Psoas muscle (tissue), 8 donors: ENCODE results near the gene ANKH. TPM values are rescaled to one million over a fixed set of nuclear protein-coding genes. Genes with fewer than 3 reads are reported as not detected.

Experiments
- ATAC-seq, 4 donors: fragments of 200-7000 bp; cut with Tn5 transposase; one replicate each; pipeline ENCODE4 v1.9.1; 2020; ENCODE audit warnings: moderate library complexity in 3 of 4, mild to moderate bottlenecking in 2 of 4
- DNase-seq, 2 donors: peaks; one replicate each; pipeline ENCODE4 v3.0.0-alpha.2; 2020
- H3K27ac ChIP-seq: fragments of 200-600 bp; one replicate; pipeline ENCODE4 v1.8.0; 2022
- H3K27me3 ChIP-seq, 3 donors: fragments of 200-600 bp in 1 of 3; one replicate each; pipeline versions ENCODE4 v1.6.1 to v1.8.0; 2013 to 2022; ENCODE audit warnings: low read length in 2 of 3, mild to moderate bottlenecking in 2 of 3, moderate library complexity in 1 of 3; ENCODE audit not compliant: insufficient read depth in 3 of 3
- H3K36me3 ChIP-seq, 2 donors: fragments of 200-600 bp in 1 of 2; one replicate each; pipeline versions ENCODE4 v1.6.1 to v1.8.0; 2013 to 2022; ENCODE audit warnings: low read depth in 1 of 2, mild to moderate bottlenecking in 1 of 2, moderate library complexity in 1 of 2; ENCODE audit not compliant: insufficient read depth in 1 of 2
- H3K4me1 ChIP-seq: fragments of 200-600 bp; one replicate; pipeline ENCODE4 v1.8.0; 2022
- H3K4me3 ChIP-seq: fragments of 200-600 bp; one replicate; pipeline ENCODE4 v1.8.0; 2022; ENCODE audit warnings: mild to moderate bottlenecking
- H3K9me3 ChIP-seq: fragments of 200-600 bp; one replicate; pipeline ENCODE4 v1.8.0; 2022
- WGBS, 3 donors: extraction: QIAGEN DNeasy Blood & Tissue Kit; methylation state at CpG; one replicate each; pipeline versions ENCODE4 v1.1.6 to v1.1.7; 2013; 5-methylcytosine and 5-hydroxymethylcytosine counted together
- intact Hi-C, 2 donors: fragments of 100-400 bp; cut with DNase I; formaldehyde crosslinking; loops; one replicate each; pipeline versions ENCODE4 v1.11.0 to v1.14.2; 2022
- polyA plus RNA-seq, 3 donors: library from polyadenylated mRNA; stranded (reverse); fragments of 200-250 nt; gene quantifications; one replicate each; pipeline ENCODE4 v1.2.3, GENCODE V29; 2013
- total RNA-seq, 4 donors: library from RNA; stranded (reverse); fragmentation: NEBNext Ultra II Directional in 2 of 4; extraction: Animal tissue kit (Norgen Biotek cat#: 25700) in 2 of 4; gene quantifications; one replicate each; pipeline versions ENCODE4 v1.2.1 to v1.2.4, GENCODE V29; 2021 to 2023
- TF ChIP-seq, protein P1 (sequence below): fragments of 200-600 bp; IDR thresholded peaks from one replicate; pipeline ENCODE4 v1.8.0; 2022; ENCODE audit warnings: antibody characterized with exemption
- donor health status: healthy with polysubstance abuse.
- donor health status: DM: no; HTN: no; CAD: no; lungs with moderate emphysema.
- donor health status: Bipolar disorder and iron deficiency.
- donor health status: healthy.
- donor health status: DM: yes; HTN: yes; CAD: no.
- donor health status: DM: no; HTN: no; CAD: no.
- donor health status: DM: no; HTN: no; CAD: no.
- donor health status: DM: yes; HTN: yes; CAD: no.

ANKH gene
- total and polyA plus RNA-seq, 7 donors: 24.0 to 92.8 (median 63.0) TPM

DNA sequence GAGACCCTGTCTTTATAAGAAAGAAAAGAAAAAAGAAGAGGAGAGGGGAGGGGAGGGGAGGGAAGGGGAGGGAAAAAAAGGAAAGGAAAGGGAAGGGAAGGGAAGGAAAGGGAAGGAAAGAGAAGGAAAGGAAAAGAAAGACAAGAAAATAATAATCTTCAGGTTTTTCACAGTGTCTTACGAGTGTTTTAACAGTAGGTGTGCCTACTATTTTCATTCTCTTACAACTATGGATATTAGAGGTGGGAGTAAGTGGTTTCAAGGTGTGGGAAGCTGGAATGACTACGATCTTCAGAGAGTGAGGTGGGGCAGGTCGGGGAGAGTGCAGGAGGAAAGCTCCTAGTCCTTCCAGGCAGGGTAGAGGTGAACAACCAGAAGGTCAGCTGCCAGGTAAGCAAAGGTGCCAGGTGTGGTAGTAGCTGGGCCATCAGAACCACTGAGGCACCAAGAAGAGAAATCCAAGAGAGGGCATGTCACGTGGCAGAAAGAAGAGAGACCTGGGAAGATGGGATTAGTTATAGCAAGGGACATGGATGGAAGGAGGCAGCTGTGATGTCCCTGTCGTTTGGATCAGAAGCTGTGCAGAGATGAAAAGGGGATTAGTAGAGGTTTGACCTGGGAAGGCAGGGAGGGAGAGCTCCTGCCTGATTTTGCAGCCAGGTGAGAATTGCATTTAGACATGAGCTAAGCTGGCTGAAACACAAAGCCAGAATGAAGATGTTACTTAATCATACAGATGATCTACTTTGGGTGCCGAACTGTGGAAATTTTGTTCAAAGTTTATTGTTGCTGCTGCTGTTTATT, 111.6 kb downstream of the ANKH start:
- peaks cover 59% of the 10 kb centered on the region for H3K4me1 ChIP-seq
- peaks cover 0 to 4% of the 10 kb centered on the region in 2 donors for H3K36me3 ChIP-seq
- WGBS, 3 donors: 49 to 52% (median 52%) methylated on average over 6 of the region's 6 CpGs
- peak overlapping the region; percentile 82 for H3K27ac ChIP-seq
- TF ChIP-seq, protein P1, sequence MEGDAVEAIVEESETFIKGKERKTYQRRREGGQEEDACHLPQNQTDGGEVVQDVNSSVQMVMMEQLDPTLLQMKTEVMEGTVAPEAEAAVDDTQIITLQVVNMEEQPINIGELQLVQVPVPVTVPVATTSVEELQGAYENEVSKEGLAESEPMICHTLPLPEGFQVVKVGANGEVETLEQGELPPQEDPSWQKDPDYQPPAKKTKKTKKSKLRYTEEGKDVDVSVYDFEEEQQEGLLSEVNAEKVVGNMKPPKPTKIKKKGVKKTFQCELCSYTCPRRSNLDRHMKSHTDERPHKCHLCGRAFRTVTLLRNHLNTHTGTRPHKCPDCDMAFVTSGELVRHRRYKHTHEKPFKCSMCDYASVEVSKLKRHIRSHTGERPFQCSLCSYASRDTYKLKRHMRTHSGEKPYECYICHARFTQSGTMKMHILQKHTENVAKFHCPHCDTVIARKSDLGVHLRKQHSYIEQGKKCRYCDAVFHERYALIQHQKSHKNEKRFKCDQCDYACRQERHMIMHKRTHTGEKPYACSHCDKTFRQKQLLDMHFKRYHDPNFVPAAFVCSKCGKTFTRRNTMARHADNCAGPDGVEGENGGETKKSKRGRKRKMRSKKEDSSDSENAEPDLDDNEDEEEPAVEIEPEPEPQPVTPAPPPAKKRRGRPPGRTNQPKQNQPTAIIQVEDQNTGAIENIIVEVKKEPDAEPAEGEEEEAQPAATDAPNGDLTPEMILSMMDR: no peak
- DNase-seq: no peak
- peak; percentile 71 to 82 (median 77) for ATAC-seq
- H3K9me3 ChIP-seq: no peaks in the 10 kb centered on the region
- intact Hi-C loops: loop anchor here (5.0 to 10.0 kb wide), 2 partner anchors 62 to 105 kb away; no protein-coding TSS in a partner anchor
- no peaks in the 10 kb centered on the region for H3K27me3 ChIP-seq
- H3K4me3 ChIP-seq: no peak overlapping the region

DNA sequence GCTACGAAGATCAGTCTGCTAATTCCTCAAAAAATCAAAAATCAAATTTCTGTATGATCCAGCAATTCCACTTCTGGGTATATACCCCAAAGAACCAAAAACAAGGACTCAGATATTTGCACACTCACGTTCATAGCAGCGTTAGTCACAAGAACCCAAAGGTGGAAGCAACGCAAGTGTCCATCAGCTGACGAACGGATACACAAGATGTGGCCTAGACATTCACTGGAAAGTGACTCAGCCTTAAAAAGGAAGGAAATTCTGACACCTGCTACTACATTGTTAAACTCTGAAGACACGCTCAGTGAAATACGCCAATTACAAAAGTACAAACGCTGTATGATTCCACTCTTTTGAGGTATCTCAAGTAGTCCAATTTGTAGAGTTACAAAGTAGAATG, 113.7 kb downstream of the ANKH start:
- no peaks in the 10 kb centered on the region for H3K27me3 ChIP-seq
- peaks cover 0 to 4% of the 10 kb centered on the region in 2 donors for H3K36me3 ChIP-seq
- peaks cover 77% of the 10 kb centered on the region for H3K4me1 ChIP-seq
- 77 to 78% (median 77%) methylated on average over 9 of the region's 9 CpGs for WGBS, 3 donors
- H3K4me3 ChIP-seq: no peak overlapping the region
- ATAC-seq (no peak), DNase-seq (no peak)
- peak overlapping the region; percentile 82 for H3K27ac ChIP-seq
- TF ChIP-seq, protein P1: no peak
- no peaks in the 10 kb centered on the region for H3K9me3 ChIP-seq
- intact Hi-C loops: loop anchor here in 1 of 2 donors (10.0 kb wide), 1 partner anchor 107 kb away; no protein-coding TSS in a partner anchor

DNA sequence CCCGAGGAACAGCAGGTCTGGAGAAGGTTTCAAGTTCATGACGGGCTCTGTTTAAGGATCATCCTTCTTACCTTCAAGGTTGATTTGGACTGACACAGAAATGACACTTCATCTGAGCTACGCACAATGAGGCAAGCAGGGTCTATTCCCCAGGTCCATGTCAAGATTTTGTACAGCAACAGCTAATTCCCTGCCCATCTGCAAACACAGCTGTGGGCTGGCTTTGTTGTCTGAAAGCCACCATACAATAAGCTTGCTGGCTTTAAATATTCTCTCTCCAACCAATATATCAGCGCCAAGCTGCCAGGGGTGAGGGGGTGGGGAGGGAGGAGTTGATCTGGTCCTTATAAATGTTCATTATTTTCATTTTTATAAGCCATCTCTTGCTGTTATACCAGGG, 115.1 kb downstream of the ANKH start:
- ATAC-seq (no peak), DNase-seq (no peak)
- Histone ChIP-seq H3K27me3 (no peaks in the 10 kb centered on the region), H3K4me3 (no peak overlapping the region), H3K36me3 (peaks cover 0 to 4% of the 10 kb centered on the region in 2 donors), H3K27ac (peak overlapping the region; percentile 82), H3K4me1 (peaks cover 76% of the 10 kb centered on the region), H3K9me3 (no peaks in the 10 kb centered on the region)
- intact Hi-C loops: loop anchor here in 1 of 2 donors (10.0 kb wide), 1 partner anchor 108 kb away; no protein-coding TSS in a partner anchor
- WGBS, 3 donors: 66 to 86% (median 82%) methylated on average over 4 of the region's 4 CpGs
- TF ChIP-seq, protein P1: no peak

DNA sequence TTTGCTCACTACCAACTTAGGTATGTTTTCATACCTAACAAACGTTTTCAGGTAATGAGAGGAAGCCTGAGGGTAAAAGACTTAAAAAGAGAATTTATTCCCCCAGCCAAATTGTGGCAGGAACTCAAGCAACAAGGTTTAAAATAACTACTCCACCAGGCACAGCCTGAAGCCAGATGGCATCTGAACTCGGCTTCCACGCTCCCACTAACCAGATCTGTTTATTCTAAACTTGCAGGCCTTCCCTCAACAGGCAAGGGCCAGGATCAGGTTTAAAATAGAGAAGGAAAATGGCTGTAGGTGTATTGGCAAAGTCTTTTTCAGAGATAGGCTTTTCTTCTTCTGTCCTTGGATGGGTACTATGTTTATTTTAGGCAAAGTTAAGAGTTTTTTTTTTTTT, 117.6 kb downstream of the ANKH start:
- 22 to 35% (median 27%) methylated on average over 3 of the region's 3 CpGs for WGBS, 3 donors
- Histone ChIP-seq H3K27me3 (no peaks in the 10 kb centered on the region), H3K27ac (peak overlapping the region; percentile 82), H3K4me3 (no peak overlapping the region), H3K36me3 (peaks cover 0 to 17% of the 10 kb centered on the region in 2 donors), H3K9me3 (no peaks in the 10 kb centered on the region), H3K4me1 (peaks cover 59% of the 10 kb centered on the region)
- ATAC-seq: peak in 3 of 4 donors; percentile 59 to 75 (median 74)
- DNase-seq: no peak
- intact Hi-C loops: loop anchor here in 1 of 2 donors (10.0 kb wide), 1 partner anchor 111 kb away; no protein-coding TSS in a partner anchor
- TF ChIP-seq, protein P1: no peak
